ENCODE results near the gene CLTA.
"Not testable (repeated sequence)": the region's sequence is repeated elsewhere in the genome, so short reads cannot be mapped to it uniquely, and the experiment has no call there.

Gene CLTA

DNA sequence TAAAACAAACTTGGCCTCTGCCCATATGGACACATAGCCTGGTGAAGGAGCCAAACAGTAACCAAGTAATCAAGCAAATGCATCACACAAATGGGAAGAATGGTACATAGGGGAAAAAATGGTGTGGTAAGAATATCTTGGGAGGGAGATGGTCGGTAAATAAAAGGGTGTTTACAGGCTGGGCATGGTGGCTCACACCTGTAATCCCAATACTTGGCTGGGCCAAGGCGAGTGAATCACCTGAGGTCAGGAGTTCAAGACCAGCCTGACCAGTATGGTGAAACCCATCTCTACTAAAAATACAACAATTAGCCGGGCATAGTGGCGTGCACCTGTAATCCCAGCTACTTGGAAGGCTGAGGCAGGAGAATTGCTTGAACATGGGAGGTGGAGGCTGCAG is 31.2 kb upstream of the CLTA start:
- not testable (repeated sequence) for DNase-seq

DNA sequence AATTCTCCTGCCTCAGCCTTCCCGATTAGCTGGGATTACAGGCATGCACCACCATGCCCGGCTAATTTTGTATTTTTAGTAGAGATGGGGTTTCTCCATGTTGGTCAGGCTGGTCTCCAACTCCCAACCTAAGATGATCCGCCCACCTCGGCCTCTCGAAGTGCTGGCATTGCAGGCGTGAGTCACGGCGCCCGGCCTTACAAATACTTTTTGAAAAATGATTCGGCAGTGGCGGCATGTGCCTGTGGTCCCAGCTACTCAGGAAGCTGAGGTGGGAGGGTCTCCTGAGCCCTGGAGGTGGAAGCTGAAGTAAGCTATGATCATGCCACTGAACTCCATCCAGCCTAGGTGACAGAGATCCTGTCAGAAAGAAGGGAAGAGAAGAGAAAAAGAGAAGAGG is 30.6 kb upstream of the CLTA start:
- not testable (repeated sequence) for DNase-seq

DNA sequence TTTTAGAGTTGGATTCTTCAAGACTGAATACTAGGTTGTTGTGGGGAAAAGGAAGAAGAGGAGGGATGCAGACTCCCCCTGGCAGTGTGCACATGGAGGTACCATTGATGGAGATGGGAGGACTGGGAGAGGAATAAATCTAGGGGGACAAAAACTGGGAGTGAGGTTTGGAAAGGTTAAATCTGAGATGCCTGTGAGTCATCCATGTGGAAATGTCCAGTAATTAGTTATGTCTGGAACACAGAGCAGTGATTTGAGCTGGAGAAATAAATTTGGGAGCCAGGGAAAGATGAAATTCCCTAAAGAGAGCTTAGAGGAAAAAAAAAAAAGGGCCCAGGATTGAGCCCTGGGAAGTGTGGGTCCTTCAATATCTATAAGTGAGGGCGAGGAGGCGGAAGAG is 29.5 kb upstream of the CLTA start:
- DNase-seq = no peak

DNA sequence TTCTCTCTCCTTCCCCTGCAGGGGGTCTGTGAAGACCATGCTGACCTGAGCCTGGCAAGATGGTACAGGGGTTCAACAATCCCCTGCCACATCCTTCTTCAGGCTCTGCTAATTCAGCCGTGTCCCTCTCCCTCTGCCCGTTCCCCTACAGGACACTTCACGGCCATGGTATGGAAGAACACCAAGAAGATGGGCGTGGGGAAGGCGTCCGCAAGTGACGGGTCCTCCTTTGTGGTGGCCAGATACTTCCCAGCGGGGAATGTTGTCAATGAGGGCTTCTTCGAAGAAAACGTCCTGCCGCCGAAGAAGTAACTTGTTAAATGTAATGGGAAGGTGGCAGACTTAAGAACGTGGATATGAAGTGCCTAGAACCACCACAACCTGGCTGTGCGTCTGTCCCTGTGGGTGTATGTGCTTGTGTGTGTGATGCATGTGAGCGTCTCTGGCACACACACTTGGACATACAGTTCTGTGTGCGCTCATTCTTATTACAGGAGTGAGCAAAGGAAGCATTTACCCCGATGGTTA is 28.4 kb upstream of the CLTA start:
- no peak for DNase-seq

DNA sequence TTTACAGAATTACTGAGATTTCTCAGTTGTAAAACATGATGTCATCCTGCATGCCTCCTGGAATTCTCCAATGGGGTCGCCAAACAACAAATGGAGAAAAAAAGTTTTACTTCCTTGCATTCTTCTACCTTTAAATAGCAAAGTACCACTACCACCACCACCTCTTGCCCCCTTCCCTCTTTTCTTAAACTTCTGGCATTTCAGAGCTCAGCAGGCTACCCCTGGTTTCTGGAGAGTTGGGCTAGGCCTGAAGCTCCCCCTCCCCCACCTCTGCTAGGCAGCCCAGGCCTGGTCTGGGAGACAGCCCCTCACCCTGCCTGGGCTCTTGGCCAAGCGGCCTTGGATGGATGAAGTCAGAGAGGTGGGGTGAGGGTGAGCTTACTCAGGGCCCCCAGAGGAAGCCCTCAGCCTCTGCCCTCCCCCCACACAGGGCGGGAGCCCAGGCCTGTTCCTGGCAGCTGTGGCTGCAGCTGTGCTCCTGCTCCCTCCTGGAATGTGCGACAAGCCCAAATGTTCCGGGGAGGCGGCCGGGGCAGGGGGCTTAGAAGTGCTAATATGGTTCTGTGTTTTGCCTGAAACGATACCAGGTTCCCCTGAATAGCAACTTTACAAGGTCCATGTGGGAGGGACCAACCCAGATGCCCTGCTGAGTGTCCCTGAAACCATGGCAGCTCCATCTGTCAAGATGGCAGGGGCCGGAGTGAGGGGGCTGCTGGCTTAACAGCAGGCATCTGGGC is 27.5 kb upstream of the CLTA start:
- DNase-seq = no peak

DNA sequence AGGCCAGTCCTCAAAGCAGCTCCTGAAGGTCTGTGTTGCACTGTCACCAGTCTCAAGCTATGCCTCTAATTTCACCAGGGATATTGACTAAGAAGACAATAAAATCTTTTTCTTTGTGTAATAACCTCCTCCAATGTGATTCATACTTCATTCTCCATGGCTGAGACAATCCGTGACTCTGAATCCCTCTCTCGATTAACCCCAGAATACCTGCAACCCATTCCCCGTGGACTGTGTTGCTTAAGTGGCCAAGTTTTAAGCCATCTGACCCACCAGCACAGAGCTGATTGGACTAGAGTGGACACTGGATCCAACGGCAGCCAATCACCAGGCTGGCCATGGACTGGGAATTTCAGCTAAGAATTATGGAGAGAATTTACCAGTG is 26.9 kb upstream of the CLTA start:
- DNase-seq = no peak

DNA sequence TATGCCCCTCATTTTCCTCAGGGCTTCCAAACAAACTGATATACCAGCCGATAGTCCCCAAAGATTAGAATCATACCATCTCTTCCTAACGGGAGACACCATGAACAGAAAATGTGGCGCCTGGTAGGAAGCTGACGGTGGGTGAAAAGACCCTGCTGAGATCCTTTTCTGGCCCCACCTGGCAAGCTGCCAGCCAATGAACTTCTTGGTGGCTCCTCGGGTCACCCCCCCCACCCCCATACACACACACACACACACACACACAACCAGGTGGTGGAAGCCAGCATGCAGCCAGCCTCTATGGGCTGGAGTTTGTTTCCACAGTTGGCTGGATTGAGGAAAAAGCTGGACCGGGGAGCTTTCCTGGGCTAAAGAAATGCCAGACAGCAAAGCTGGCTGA is 26.3 kb upstream of the CLTA start:
- DNase-seq = no peak

DNA sequence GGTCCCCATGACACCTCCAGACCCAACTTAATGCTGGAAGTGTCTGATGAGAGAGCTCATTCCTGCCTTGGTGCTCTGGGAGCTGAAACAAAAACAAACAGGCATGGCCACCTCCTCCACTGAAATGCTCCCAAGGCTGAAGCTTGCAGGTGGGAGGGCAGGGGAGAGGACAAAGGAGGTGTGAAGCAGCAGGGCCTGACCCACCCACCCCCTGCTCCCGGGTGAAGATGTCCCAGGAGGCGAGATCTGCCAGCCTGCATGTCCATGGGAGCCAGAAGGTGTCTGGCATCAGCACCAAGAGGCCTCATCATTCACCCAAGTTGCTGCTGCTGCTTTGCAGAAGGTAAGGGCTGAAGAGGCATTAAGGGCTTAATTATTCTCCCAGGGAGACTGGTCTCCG is 25.7 kb upstream of the CLTA start:
- DNase-seq = no peak

DNA sequence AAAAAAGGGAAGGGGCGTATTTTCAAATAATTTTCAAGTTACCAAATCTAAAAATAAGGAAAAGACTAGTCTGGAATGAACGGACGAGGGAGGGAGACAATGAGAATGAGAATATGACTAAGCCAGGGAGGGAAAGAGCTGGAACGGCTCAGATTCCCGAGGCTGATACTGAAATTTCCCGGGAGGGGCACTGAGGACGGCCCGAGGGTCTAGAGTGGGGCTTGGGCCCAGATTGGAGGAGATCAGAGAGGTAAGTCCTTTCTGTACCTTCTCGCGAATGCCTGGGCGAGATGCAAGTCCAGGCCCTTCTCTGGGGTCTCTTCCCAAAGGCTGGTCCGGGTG is 24.9 kb upstream of the CLTA start:
- DNase-seq = no peak

DNA sequence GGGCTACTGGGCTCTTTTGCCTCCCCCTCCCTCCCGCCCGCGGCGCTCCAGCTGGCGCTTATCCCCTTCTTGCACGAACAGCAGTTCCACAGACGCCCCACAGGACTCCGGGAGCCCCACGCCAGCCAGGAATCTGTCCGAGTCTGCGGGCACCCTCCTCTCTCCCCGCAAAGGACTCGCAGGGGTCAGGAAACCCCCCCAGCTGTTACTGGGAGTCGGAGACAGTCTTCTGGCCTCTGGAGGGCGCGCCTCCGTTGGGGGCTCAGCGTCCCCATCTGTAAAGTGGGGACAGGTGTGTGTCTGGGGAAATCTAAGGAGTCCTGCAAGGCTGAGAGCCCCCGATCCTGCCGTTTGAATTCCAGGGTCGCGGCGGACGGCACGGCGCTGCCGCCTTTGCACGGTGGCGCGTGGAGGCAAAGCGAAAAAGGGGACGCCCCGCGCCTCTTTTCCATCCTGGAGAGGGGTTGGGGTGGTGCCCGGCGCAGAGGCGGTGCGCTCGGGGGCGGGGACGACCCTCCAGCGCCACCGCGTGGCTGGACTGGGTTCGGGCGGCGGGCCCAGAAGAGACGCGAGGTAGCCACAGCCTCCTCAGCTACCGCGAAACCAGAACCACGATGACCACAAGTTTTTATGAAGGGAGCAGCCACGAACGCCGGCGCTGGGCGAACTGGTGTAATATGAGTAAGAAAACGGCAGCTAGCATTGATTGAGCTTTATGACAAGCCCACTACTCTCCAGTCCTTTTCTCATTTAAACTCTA is 24.4 kb upstream of the CLTA start:
- peak; percentile 88 for DNase-seq

DNA sequence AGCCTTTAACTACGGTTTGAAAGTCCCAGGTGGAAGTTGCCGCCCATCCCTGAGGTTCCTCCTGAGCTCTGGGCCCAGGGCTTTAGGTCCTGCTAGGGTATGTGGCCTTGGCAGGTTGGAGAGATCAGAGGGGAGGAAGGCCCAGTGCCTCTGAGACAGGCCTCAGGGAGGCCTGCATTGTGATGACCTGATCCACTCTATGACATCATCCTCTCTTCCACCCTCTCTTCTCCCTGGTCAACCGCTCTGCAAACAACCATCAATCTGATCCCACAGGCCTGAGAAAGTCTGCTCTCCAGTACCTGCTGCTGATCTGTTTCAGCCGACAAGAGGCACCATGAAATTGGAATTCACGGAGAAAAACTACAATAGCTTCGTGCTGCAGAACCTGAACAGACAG is 21.6 kb upstream of the CLTA start, which contains the start of gene CCIN:
TSS of gene CCIN (plus strand) at position 223 of the 400 bp plus-strand sequence. CDS start at position 338, 115 bp downstream.
- no peak for DNase-seq

DNA sequence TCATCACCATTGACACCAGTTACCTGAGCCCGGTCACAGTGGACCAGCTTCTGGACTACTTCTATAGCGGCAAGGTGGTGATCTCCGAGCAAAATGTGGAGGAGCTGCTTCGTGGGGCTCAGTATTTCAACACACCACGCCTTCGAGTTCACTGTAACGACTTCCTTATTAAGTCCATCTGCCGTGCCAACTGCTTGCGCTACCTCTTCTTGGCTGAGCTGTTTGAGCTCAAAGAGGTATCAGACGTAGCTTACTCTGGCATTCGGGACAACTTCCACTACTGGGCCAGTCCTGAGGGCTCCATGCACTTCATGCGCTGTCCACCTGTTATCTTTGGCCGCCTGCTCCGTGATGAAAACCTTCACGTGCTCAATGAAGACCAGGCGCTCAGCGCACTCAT is 21.0 kb upstream of the CLTA start:
- no peak for DNase-seq

DNA sequence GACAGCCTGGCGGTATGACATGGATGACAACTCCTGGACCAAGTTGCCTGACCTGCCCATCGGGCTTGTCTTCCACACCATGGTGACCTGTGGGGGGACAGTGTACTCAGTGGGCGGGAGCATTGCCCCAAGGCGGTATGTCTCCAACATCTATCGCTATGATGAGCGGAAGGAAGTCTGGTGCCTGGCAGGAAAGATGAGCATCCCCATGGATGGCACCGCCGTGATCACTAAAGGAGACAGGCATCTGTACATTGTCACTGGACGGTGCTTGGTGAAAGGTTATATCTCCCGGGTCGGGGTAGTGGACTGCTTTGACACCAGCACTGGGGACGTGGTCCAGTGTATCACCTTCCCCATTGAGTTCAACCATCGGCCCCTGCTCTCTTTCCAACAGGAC is 20.2 kb upstream of the CLTA start:
- DNase-seq = no peak

DNA sequence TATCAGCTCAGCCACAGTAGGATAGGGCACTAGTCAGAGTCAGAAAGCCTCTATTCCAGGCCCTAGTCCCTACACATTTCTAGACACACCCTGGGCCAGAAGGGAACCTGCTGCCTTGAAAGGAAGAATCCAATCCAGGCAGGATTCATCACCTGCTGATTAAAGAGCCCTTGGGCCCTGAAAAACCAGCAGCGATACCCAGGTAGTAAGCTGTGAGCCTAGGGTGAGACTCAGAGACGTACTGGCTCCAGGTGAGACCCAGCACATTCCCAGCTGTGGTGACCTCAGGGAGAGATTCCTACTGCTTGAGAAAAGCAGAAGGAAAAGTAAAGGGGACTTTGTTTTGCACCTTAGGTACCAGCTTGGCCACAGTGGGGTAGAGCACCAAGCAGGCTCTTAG is 16.9 kb upstream of the CLTA start:
- no peak for DNase-seq

DNA sequence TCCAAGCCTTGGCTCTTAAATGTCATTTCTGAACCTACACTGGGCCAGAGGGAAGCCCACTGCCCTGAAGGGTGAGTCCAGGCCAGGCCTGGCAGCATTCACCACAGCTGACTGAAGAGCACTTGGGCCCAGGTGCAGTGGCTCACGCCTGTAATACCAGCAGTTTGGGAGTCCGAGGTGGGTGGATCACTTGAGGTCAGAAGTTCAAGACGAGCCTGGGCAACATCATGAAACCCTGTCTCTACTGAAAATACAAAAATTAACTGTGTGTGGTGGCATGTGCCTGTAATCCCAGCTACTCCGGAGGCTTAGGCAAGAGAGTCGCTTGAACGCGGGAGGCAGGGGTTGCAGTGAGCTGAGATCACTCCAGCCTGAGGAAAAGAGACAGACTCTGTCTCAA is 16.4 kb upstream of the CLTA start:
- DNase-seq = no peak

DNA sequence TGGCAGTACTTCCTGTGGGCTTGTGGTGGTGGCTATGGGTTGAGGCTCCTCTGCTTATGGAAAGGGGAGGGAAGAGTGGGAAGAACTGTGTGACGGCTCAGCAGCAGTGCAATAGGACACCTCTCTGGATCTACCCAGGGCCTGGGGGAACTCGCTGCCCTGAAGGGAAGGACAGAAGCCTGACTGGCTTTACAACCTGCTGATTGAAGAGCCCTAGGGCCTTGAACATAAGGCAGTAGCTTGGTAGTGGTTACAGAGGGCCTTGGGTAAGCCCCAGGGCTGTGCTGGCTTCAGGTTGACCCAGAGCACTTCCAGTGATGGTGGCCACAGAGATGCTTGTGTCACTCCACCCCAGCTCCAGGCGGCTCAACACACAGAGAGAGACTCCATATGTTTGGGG is 16.0 kb upstream of the CLTA start:
- no peak for DNase-seq

DNA sequence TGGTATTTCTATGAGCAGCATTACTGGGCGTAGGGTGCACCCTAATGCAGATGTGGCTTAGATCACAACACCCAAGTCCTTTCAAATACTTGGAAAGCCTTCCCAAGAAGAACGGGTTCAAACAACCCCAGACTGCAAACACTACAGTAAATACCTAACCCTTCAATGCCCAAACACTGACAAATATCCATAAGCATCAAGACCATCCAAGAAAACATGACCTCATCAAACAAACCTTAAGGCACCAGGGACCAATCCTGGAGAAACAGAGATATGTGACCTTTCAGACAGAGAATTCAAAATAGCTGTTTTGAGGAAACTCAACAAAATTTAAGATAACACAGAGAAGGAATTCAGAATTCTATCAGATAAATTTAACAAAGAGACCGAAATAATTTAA is 15.5 kb upstream of the CLTA start:
- not testable (repeated sequence) for DNase-seq

DNA sequence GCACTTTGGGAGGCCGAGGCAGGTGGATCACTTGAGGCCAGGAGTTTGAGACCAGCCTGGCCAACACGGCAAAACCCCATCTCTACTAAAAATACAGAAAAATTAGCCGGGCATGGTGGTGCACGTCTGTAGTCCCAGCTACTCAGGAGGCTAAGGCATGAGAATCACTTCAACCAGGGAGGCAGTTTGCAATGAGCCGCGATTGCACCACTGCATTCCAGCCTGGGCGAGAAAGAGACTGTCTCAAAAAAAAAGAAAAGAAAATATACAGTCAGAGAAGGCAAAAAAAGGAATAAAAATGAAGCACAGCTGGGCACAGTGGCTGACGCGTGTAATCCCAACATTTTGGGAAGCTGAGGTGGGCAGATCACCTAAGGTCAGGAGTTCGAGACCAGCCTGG is 14.2 kb upstream of the CLTA start:
- DNase-seq = not testable (repeated sequence)

DNA sequence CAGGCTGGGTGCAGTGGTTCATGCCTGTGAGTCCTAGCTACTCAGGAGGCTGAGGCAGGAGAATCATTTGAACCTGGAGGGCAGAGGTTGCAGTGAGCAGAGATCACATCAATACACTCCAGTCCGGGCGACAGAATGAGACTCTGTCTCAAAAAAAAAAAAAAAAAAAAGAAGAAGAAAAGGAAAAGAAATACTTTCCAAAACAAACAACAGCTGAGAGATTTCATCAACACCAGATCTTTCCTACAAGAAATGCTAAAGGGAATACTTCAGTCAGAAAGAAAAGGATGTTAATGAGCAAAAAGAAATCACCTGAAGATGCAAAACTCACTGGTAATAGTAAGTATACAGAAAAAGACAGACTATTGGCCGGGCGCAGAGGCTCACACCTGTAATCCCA is 13.2 kb upstream of the CLTA start:
- no peak for DNase-seq

DNA sequence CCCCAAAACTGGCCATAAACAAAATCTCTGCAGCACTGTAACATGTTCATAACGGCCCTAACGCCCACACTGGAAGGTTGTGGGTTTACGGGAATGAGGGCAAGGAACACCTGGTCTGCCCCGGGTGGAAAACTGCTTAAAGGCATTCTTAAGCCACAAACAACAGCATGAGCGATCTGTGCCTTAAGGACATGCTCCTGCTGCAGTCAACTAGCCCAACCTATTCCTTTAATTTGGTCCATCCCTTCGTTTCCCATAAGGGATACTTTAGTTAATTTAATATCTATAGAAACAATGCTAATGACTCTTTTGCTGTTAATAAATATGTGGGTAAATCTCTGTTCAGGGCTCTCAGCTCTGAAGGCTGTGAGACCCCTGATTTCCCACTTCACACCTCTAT is 10.5 kb upstream of the CLTA start:
- DNase-seq = not testable (repeated sequence)

DNA sequence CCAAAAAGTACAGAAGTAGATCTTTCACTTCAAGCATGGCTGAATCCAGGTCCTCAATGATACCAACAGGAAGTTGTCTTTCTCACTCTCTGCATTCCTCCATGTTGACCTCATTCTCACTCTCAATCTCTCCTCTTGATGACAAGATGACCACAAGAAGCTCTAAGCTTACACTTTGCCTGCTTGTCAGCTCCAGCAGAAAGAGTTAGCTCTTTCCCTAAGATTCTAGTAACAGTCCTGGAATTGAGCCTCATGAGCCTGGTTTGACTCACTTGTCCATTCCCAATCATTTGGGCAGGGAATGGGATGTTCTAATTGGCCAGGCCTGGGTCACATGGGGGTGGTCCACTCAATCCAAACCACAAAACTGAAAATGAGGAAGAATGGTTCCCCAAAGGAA is 3.3 kb upstream of the CLTA start:
- no peak for DNase-seq

DNA sequence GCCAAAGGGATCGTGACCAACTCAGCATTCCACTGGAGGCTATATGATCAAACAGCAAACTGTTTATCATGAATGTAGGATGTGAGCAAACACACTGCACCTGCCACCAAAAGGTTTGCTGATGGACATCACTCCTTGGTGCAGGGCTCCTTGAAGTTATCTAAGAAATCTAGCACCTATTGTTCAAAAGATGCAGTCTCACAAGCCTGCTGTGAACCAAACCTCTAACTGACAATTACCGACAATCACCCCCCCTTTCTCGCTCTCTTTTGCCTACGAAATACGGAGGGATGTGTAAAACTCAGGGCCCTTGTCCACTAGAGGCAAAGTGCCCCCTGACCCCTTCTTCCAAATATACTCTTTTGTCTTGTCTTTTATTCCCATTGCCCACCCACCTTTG is 2.5 kb upstream of the CLTA start:
- DNase-seq = no peak

DNA sequence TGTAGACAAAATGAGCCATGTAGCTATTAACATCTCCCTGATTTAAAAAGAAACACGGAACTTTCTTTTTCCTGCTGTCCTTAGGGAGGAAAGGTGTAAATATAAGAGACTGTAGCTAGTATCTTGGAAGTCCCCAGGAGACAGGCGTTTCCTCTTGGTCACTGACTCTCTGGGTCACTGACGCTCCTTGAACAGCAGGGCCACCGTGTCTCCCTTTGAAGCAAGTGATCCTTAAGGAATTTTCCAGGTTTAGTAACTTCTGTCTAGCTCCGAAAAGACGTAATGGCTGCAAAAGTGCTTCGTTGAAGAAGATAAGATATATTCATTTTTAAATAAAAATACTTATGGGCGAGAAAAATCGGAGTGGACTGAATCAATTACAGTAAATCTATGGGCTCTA is 745 bp upstream of the CLTA start:
- no peak for DNase-seq

DNA sequence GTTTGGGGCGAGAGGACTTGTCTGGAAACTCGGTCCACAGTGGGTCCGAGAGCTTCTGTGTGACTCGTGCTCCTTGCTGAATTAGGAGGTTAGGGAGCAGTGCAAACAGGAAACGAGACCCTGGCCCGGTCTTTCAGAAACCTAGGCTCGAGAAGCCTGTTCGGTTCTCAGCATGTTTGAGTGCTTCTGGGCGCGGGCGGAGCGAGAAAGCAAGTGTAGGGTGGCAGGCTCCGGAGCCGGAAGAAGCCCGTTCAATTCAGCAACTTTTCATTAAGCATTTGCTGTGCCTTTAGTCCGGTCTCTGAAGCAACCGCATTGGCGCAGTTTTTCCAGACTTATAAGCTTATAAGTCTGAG is 547 bp downstream of the CLTA start:
- peak; percentile 60 for DNase-seq

DNA sequence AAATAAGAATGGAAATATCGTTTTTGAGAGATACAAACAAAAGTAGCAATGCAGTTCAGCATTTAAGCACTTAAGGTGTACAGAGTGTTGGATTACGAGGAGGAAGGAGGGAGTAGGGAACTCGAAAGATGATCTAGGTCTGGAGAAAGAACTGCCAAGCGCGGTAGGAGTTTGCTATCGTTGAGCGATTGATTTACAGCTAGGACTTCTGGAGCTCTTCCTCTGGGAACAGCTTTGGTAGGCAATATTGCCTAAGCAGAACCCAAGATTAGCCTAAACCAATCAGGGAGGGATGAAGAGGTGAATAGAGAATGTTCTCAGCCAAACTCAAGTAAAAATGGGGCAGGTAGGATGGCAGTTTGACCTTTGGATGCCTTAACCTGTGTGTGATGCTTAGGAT is 965 bp downstream of the CLTA start:
- no peak for DNase-seq
